Measurements from ENCODE around the gene RALGAPA1. TPM values are rescaled to one million over a fixed set of nuclear protein-coding genes. Genes with fewer than 3 reads are reported as not detected.

RALGAPA1 gene
- total RNA-seq, 1 experiment from 2014 or later = 30.0 TPM

DNA sequence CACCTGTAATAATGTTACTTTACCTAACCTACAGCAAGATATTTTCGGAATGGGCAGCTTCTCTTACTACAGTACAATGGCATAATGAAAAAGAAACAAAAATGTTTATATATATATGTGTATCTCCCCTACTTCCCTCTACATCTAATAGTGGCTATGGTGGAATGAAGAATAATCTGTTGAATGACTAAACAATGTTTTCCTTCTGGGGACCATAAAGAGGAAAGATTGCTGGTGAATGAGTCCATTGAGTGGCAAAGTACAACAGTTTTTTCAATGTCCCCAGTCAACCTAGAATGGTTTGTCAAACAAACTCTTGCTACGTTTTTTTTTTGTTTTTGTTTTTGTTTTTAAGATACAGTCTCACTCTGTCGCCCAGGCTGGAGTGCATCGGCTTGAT, 47.2 kb downstream of the RALGAPA1 start:
- BruUV-seq (replicated peaks) = no TSS peak
- Histone ChIP-seq H2AFZ (no peak overlapping the region), H3K36me3 (ENCODE audit: low read depth) (no peaks in the 10 kb centered on the region), H3K9me3 (ENCODE audit: insufficient read depth, low read depth) (no peaks in the 10 kb centered on the region), H3K27ac (no peak overlapping the region), H3K27me3 (ENCODE audit: insufficient read depth, low read depth) (no peaks in the 10 kb centered on the region), H4K20me1 (ENCODE audit: insufficient read depth) (no peaks in the 10 kb centered on the region), H3K9me2 (ENCODE audit: insufficient read depth) (no peaks in the 10 kb centered on the region), H3K4me2 (no peak overlapping the region), H3K4me3 (no peak overlapping the region), H3F3A (ENCODE audit: insufficient read depth, low read depth) (no peaks in the 10 kb centered on the region), H3K79me2 (ENCODE audit: low read depth) (no peaks in the 10 kb centered on the region), H3K4me1 (replicated peaks; ENCODE audit: insufficient read depth) (no peaks in the 10 kb centered on the region)
- intact Hi-C loops (cut with micrococcal nuclease; ENCODE audit: unreplicated experiment) = no loop called here
- ChIA-PET POLR2A (ENCODE audit: unreplicated experiment) (interaction anchor here (0.7 kb wide), 1 partner anchor 55 kb away, joined by 7 read pairs; no protein-coding TSS in a partner anchor), CTCF (no interaction called here)
- no peak for DNase-seq
- TF ChIP-seq CTCF (conservative IDR thresholded peaks at IDR 0.05) (no peak), EZH2 (IDR thresholded peaks at IDR 0.05; ENCODE audit: low read depth) (no peak)

GRCh38 chr14:35760143-35760542, 49.0 kb downstream of the RALGAPA1 start:
- no peak for DNase-seq
- CTCF ChIA-PET = no interaction called here
- H3K36me3 ChIP-seq (ENCODE audit: low read depth) = no peaks in the 10 kb centered on the region
- no peaks in the 10 kb centered on the region for H3K9me2 ChIP-seq (ENCODE audit: insufficient read depth)
- BruUV-seq (replicated peaks) = no TSS peak
- POLR2A ChIA-PET (ENCODE audit: unreplicated experiment) = no interaction called here
- H3K27ac ChIP-seq = no peak overlapping the region
- H3K4me2 ChIP-seq = no peak overlapping the region
- no peaks in the 10 kb centered on the region for H3K27me3 ChIP-seq (ENCODE audit: insufficient read depth, low read depth)
- no peaks in the 10 kb centered on the region for H3K4me1 ChIP-seq (replicated peaks; ENCODE audit: insufficient read depth)
- H2AFZ ChIP-seq = no peak overlapping the region
- intact Hi-C loops (cut with micrococcal nuclease; ENCODE audit: unreplicated experiment) = no loop called here
- no peaks in the 10 kb centered on the region for H4K20me1 ChIP-seq (ENCODE audit: insufficient read depth)
- no peaks in the 10 kb centered on the region for H3K9me3 ChIP-seq (ENCODE audit: insufficient read depth, low read depth)
- no peak for TF ChIP-seq CTCF (conservative IDR thresholded peaks at IDR 0.05)
- TF ChIP-seq EZH2 (IDR thresholded peaks at IDR 0.05; ENCODE audit: low read depth) = no peak
- no peaks in the 10 kb centered on the region for H3K79me2 ChIP-seq (ENCODE audit: low read depth)
- H3F3A ChIP-seq (ENCODE audit: insufficient read depth, low read depth) = no peaks in the 10 kb centered on the region
- no peak overlapping the region for H3K4me3 ChIP-seq

GRCh38 chr14:35758523-35759129, 50.5 kb downstream of the RALGAPA1 start:
- Histone ChIP-seq H3K9me2 (ENCODE audit: insufficient read depth) (no peaks in the 10 kb centered on the region), H3K4me2 (no peak overlapping the region), H3K27ac (no peak overlapping the region), H3K4me1 (replicated peaks; ENCODE audit: insufficient read depth) (no peaks in the 10 kb centered on the region), H3K9me3 (ENCODE audit: insufficient read depth, low read depth) (no peaks in the 10 kb centered on the region), H3K4me3 (no peak overlapping the region), H4K20me1 (ENCODE audit: insufficient read depth) (no peaks in the 10 kb centered on the region), H3F3A (ENCODE audit: insufficient read depth, low read depth) (no peaks in the 10 kb centered on the region), H3K79me2 (ENCODE audit: low read depth) (no peaks in the 10 kb centered on the region), H3K36me3 (ENCODE audit: low read depth) (no peaks in the 10 kb centered on the region), H2AFZ (no peak overlapping the region), H3K27me3 (ENCODE audit: insufficient read depth, low read depth) (no peaks in the 10 kb centered on the region)
- intact Hi-C loops (cut with micrococcal nuclease; ENCODE audit: unreplicated experiment) = no loop called here
- no peak for TF ChIP-seq CTCF (conservative IDR thresholded peaks at IDR 0.05)
- no TSS peak for BruUV-seq (replicated peaks)
- no peak for DNase-seq
- POLR2A ChIA-PET (ENCODE audit: unreplicated experiment) = interaction anchor here (0.6 kb wide), 1 partner anchor 886 kb away, joined by 9 read pairs; no protein-coding TSS in a partner anchor
- CTCF ChIA-PET = no interaction called here

Data from PC-9 (cell line).